Measurements from ENCODE around the gene CENPV.

GRCh38 chr17:16363749-16364536 lies 10.7 kb upstream of the CENPV start:
- no peak for TF ChIP-seq EZH2 (IDR thresholded peaks at IDR 0.05; ENCODE audit: insufficient read depth, poor library complexity, severe bottlenecking)
- TF ChIP-seq EZH2phosphoT487 (IDR thresholded peaks at IDR 0.05; ENCODE audit: insufficient read depth, low read depth), result no peak
